Fibroblast of pulmonary artery (primary cell): Measurements from ENCODE around the gene CBX8.

Source experiments
- DNase-seq: peaks from one replicate; pipeline ENCODE4 v3.0.0-alpha.2; 2010; ENCODE audit warnings: low read depth
- H3K4me3 ChIP-seq: replicated peaks from 2 replicates; pipeline ENCODE4 v1.5.1; 2011; ENCODE audit warnings: low read depth, mild to moderate bottlenecking, control low read depth, low read length, moderate library complexity
- TF ChIP-seq, protein P1 (sequence below): IDR thresholded peaks from 2 replicates; pipeline ENCODE4 v1.5.1; 2011; ENCODE audit warnings: mild to moderate bottlenecking, control low read depth, low read length, inconsistent platforms; ENCODE audit errors: missing control alignments

CBX8 gene

DNA sequence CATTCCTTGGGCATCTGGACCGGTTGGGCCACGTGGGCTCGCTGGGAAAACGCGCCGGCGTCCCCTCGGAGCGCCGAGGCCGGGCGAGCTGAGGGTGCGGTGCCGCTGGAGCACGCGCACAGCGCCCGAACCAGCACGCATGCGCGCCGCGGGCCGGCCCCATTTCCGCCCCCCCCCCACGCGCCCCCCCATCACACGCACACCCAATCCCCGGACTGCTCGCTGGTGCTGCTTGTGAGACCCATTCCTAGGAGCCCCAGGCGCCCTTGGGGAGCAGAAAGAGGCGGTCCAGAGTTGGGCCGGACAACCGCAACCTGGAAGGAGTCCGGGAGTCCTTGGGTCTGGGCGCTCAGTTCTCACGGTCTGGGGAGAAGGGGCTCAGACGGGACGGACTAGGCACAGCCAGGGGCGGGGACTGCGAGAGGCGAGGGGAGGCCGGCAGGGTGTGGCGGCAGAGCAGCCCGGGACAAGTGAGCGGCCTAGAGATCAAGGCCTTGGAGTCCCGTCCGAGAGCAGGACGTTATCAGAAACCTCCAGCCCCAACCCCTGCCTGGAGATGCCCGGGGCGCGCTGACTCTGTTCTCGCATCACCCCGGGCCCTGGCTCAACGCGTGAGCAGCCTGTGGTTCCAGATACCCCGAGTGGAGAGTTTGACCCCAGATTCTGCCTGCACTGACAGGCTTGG lies 6.0 kb upstream of the CBX8 start:
- DNase-seq, result no peak
- TF ChIP-seq, protein P1, sequence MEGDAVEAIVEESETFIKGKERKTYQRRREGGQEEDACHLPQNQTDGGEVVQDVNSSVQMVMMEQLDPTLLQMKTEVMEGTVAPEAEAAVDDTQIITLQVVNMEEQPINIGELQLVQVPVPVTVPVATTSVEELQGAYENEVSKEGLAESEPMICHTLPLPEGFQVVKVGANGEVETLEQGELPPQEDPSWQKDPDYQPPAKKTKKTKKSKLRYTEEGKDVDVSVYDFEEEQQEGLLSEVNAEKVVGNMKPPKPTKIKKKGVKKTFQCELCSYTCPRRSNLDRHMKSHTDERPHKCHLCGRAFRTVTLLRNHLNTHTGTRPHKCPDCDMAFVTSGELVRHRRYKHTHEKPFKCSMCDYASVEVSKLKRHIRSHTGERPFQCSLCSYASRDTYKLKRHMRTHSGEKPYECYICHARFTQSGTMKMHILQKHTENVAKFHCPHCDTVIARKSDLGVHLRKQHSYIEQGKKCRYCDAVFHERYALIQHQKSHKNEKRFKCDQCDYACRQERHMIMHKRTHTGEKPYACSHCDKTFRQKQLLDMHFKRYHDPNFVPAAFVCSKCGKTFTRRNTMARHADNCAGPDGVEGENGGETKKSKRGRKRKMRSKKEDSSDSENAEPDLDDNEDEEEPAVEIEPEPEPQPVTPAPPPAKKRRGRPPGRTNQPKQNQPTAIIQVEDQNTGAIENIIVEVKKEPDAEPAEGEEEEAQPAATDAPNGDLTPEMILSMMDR, result no peak
- no peak overlapping the region for H3K4me3 ChIP-seq

DNA sequence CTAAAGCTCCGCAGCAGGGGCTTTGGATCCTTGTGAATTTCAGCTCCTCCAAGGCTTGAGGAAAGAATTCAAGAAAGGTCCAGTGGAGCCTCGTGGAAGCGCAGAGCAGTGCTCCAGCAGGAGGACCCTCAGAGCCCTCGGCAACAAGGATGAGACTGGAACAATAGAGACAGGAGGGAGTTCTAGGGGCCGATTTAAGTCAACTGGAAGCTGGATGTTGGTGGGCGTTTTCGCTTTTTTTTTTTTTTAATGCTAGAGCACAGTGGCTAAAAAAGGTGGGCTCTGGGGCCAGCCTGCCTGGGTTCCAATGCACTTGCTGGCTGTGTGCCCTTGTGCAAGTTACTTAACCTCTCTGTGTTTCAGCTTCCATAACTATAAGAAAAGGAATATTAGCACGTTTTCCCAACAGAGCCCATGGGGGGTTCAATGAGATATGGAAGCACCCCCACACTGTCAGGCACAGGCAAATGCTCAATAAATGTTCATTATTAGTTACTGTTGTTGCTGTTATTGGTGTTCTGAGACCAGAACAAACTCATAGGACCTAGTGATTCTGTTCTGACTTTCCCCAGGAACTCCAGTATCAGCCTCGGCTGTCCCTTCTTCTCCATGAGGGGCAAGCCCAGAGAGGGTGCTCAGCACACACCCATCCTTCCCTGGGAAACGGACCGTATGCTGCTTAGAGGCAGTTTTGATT lies 5.3 kb upstream of the CBX8 start:
- no peak overlapping the region for H3K4me3 ChIP-seq
- DNase-seq, result no peak
- TF ChIP-seq, protein P1, result no peak

DNA sequence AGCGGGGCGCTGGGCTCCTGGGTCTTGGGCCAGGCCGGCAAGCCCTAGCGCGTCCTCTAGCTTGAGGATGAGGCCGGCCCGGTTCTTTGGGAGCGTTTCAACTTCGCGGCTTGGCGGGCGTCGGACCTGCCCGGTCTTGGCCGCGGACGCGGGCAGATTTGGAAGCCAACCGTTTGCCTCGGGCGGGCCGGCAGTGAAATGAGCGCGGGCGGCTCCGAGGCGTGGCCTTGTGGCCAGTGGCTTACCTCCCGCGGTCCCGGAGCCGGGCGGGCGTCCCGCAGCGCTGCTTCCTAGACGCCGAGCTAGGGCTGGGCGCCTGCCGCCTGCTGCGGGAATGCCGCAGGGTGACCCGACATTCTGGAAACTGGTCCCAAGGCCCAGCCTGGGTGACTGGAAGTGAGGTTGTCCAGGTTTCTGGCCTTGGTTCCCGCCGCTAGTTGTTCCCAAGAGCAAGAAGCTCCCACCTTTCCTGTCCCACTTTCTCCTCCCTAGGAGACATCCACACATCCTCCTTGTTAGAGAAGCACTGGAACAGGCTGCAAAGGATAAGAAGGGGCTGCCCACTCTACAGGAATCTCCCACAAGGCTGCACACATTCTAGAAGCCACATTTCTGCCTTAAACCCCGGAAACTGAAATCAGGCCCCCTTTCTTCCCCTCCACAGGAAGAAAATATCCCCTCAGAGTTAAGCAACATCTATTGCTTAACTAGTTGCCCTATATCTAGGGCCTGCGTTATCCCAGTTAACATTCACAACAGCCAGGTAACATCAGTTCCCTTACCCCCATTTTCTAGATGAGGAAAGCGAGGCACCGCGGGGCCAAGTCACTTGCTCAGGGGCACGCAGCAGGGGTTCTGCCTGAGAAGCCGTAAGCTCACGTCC lies 4.5 kb upstream of the CBX8 start:
- TF ChIP-seq, protein P1, result no peak
- H3K4me3 ChIP-seq, result no peak overlapping the region
- no peak for DNase-seq

DNA sequence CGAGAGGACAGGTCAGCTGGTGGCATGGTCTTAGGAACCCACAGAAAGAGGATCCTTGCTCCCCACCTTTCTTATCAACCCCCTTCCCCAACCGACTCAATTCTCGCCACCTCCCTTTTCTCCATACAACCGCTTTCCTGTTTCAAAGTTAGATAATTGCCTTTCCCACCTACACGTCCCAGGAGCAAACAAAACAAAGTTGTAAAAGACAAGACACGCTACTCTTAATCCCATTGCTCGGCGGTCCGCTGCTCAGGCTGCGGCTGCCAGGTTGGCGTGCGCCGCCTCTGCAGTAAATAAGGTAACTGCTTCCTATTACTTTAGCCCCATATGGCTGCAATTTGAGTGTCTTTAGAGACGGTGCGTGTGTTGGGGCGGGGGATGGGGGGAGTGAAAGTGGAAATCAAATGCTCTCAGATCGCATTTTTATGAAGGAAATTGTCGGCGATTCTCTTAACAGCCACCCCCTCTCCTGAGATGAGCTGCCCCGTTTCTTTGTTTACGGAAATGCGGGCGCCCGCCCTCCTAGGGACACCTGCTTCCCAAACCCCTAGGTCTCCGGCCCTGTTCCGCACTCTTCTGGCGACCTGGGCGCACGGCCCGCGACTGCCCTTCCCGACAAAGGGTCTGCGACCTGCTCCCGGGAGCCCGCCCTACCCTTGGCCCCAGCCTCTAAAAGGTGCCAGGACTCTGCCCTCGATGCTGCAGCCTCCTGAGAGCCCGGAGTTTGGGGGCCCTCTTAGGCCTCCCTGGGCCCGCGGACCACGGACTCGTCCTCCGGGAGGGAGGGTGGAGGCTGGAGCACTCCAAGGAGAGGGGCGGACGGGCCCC lies 3.7 kb upstream of the CBX8 start:
- peak; percentile 54 for DNase-seq
- H3K4me3 ChIP-seq, result no peak overlapping the region
- TF ChIP-seq, protein P1, result no peak

DNA sequence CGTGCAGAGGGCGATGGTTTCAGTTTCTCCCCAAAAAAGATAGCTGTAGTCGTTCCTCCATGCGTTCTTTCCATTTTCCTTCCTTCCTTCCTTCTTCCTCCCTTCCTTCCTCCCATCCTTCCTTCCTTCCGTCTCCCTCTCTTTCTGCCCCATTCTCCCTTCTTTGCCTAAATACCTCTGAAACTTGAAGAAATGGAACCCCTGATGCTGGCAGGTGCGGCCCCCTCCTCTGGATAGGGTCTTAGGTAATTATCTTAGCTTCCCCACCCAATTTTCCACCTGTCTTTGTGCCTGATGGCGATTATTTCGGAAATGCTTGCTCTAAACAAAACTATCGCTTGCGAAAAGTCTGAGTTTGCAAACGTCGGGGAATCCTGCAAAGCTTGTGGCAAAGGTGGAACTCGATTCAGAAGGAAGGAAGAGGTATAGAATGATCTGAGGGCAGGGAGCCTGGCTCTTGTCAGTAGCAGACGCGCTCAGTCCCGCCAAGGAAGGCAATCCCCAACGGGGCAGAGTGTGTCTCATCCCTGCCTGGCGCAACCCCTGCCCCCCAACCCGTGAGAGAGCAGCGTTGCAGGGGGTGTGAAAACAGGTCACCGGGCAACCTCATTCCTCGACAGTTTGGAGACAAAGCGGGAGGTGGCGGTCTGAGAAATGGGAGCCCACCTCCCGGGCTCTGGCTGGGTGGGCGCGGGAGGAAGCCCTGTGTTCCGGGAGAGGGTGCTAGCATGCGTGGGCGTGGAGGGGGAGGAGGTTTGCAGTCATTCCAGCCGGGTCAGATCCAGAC lies 2.9 kb upstream of the CBX8 start:
- no peak overlapping the region for H3K4me3 ChIP-seq
- TF ChIP-seq, protein P1, result no peak
- DNase-seq, result no peak

DNA sequence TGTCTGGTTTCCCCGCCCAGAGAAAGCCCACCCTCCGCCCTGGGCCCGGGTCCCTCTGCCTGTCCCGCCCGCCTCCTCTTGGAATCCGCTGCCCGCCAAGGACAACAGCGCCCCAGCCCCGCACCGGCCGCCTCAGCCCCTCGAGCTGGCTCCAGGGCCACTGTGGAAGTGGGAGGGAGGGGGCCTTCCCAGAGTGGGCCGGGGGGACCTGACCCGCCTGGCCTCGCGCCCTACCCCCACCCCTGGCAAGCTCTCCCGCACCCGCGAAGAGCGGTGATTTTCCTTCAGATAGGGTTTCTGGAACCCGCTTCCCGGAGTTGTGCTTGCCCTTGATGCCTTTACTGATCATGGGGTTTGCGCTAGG lies 2.3 kb upstream of the CBX8 start:
- H3K4me3 ChIP-seq, result no peak overlapping the region
- TF ChIP-seq, protein P1, result no peak
- no peak for DNase-seq
